GM18499 (cell line): Measurements from ENCODE around the gene SORCS2.
"Not testable (repeated sequence)": the region's sequence is repeated elsewhere in the genome, so short reads cannot be mapped to it uniquely, and the experiment has no call there.

Source experiments
- ATAC-seq: cut with Tn5 transposase; IDR thresholded peaks from one replicate; pipeline ENCODE4 v1.9.1; 2021; ENCODE audit warnings: moderate number of reproducible peaks; ENCODE audit not compliant: insufficient read depth, unreplicated experiment

SORCS2 gene

GRCh38 chr4:7159923-7160322 is 32.4 kb upstream of the SORCS2 start:
- ATAC-seq = no peak

- no peak for ATAC-seq
Measured at GRCh38 chr4:7160439-7160838, 31.9 kb upstream of the SORCS2 start.

GRCh38 chr4:7160951-7161440 is 31.3 kb upstream of the SORCS2 start:
- ATAC-seq = no peak

- no peak for ATAC-seq
Measured at GRCh38 chr4:7161721-7162214, 30.6 kb upstream of the SORCS2 start.

GRCh38 chr4:7165056-7165873 is 27.1 kb upstream of the SORCS2 start:
- not testable (repeated sequence) for ATAC-seq

- ATAC-seq = no peak
Measured at GRCh38 chr4:7165874-7166201, 26.5 kb upstream of the SORCS2 start.

GRCh38 chr4:7166237-7166636 is 26.1 kb upstream of the SORCS2 start:
- ATAC-seq = no peak

- no peak for ATAC-seq
Measured at GRCh38 chr4:7166981-7167700, 25.2 kb upstream of the SORCS2 start.

- no peak for ATAC-seq
Measured at GRCh38 chr4:7167706-7168105, 24.6 kb upstream of the SORCS2 start.

GRCh38 chr4:7168106-7168505 is 24.2 kb upstream of the SORCS2 start:
- no peak for ATAC-seq

GRCh38 chr4:7169134-7169533 is 23.2 kb upstream of the SORCS2 start:
- ATAC-seq = no peak

GRCh38 chr4:7170012-7170411 is 22.3 kb upstream of the SORCS2 start:
- no peak for ATAC-seq

- no peak for ATAC-seq
Measured at GRCh38 chr4:7171191-7171900, 21.0 kb upstream of the SORCS2 start.

GRCh38 chr4:7172508-7172907 is 19.8 kb upstream of the SORCS2 start:
- ATAC-seq = no peak

- ATAC-seq = no peak
Measured at GRCh38 chr4:7172946-7173345, 19.4 kb upstream of the SORCS2 start.

- no peak for ATAC-seq
Measured at GRCh38 chr4:7173841-7174449, 18.4 kb upstream of the SORCS2 start.

- ATAC-seq = no peak
Measured at GRCh38 chr4:7179158-7179557, 13.2 kb upstream of the SORCS2 start.

- no peak for ATAC-seq
Measured at GRCh38 chr4:7180938-7181337, 11.4 kb upstream of the SORCS2 start.

- no peak for ATAC-seq
Measured at GRCh38 chr4:7182616-7183015, 9.7 kb upstream of the SORCS2 start.

- no peak for ATAC-seq
Measured at GRCh38 chr4:7183161-7183560, 9.2 kb upstream of the SORCS2 start.
